H54 (cell line): ENCODE results near the gene LRRK2.

Source experiments
- DNase-seq: peaks from one replicate; pipeline ENCODE4 v3.0.0; 2011; ENCODE audit warnings: low spot score, mixed read lengths; ENCODE audit not compliant: insufficient read length
- FAIRE-seq: peaks from 3 replicates; lab custom pipeline; 2011; peaks lifted over from hg19 to GRCh38; lab: Jason Lieb, UNC
- POLR2A ChIP-seq: IDR thresholded peaks from 2 replicates; pipeline ENCODE4 v1.6.1; 2011; ENCODE audit warnings: low read depth, mild to moderate bottlenecking, low read length

Gene LRRK2

GRCh38 chr12:40298341-40298740 lies 73.5 kb downstream of the LRRK2 start:
- FAIRE-seq = no peak

DNA sequence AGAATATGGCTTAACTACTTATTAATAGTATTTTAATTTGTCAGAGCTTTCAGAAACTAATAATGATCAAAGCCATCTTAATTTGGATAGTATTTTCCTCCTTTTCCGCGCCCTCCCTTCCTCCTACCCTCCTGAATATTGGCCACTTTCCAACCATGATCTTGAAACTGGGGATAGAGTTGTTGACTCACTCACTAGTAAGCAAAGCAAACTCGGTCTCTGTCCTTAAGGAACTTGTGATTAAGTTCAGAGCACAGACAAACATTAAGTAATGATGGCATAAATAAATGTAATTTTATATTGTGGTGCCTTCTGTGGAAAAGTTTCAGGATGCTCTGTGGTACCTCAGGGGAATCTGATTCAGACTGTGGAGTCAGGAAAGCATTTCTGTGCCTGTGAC lies 75.7 kb downstream of the LRRK2 start:
- peak; percentile 27 for FAIRE-seq
- no peak for TF ChIP-seq POLR2A
- DNase-seq = no peak

More at GRCh38 chr12:40298341-40298740, 73.5 kb downstream of the LRRK2 start:
- no peak for DNase-seq
- TF ChIP-seq POLR2A = no peak

GRCh38 chr12:40309001-40309400 lies 84.2 kb downstream of the LRRK2 start:
- TF ChIP-seq POLR2A = no peak
- DNase-seq (no peak), FAIRE-seq (no peak)

- TF ChIP-seq POLR2A = no peak
- FAIRE-seq = no peak
These were observed 85.4 kb downstream of the LRRK2 start for GRCh38 chr12:40310211-40310610.

GRCh38 chr12:40312196-40312595 lies 87.4 kb downstream of the LRRK2 start:
- FAIRE-seq (no peak), DNase-seq (no peak)
- TF ChIP-seq POLR2A = no peak

More at GRCh38 chr12:40310211-40310610, 85.4 kb downstream of the LRRK2 start:
- DNase-seq = no peak

DNA sequence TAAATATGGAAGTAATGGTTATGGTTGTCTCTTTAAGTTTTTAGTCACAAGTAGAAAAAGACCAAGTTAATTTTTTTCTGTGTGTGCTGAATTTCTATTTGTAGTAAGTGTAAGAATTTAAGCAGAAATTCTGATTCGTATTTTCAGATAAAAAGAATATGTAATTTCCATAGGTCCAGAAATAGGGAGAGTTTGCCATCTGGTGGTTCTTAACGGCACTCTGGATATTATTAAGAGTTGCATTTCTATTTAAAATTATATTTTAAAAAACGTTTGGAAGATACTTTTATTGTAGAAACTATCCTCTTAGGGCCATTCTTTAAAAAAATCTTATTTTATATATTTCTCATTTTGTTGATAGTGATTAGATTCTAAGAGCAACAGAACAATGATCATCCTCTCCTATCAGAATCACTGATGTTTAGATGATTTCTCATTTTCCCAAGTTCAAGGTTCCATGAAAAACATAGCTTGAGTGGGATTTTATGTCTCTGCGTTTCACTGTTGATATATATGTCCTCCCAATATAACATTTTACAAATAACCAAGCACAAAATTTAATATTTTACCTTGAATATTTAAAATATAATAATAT lies 88.3 kb downstream of the LRRK2 start:
- DNase-seq (no peak), FAIRE-seq (no peak)
- TF ChIP-seq POLR2A = no peak

GRCh38 chr12:40313928-40314327 lies 89.1 kb downstream of the LRRK2 start:
- no peak for TF ChIP-seq POLR2A
- FAIRE-seq (no peak), DNase-seq (no peak)

GRCh38 chr12:40314927-40315326 lies 90.1 kb downstream of the LRRK2 start:
- no peak for DNase-seq
- TF ChIP-seq POLR2A = no peak
- no peak for FAIRE-seq

- DNase-seq = no peak
- no peak for TF ChIP-seq POLR2A
- FAIRE-seq = no peak
These were observed 90.6 kb downstream of the LRRK2 start for GRCh38 chr12:40315375-40315774.

- no peak for FAIRE-seq
These were observed 99.5 kb downstream of the LRRK2 start for GRCh38 chr12:40324261-40324660.

DNA sequence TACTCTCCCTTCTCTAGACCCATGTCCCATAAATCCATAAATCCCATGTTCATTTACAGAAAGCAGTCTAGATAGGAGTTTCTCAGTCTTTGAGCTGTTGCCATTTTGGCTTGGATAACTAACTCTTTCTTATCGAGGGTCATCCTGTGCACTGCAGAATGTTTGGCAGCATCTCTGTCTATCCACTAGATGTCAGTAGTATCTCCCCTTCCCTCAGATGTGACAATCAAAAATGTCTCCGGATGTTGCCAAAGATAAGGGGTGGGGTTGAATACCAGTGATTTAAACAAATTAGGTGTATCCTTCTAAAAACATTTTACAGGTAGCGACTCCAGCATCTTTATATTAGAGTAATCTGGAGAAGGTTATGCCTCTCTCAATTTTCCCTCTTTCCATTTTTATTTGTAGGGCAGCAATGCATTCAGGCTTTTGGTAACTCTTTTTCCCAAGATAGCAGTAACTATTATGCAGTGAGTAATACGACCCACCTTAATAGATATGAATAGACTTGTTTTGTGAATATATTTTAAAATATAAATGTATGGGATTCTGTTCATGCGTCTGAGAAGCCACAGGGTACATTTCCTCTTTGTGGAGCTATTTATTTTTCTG lies 100.7 kb downstream of the LRRK2 start:
- TF ChIP-seq POLR2A = no peak
- FAIRE-seq (peak; percentile 95), DNase-seq (peak; percentile 13)

More at GRCh38 chr12:40324261-40324660, 99.5 kb downstream of the LRRK2 start:
- TF ChIP-seq POLR2A = no peak
- no peak for DNase-seq

DNA sequence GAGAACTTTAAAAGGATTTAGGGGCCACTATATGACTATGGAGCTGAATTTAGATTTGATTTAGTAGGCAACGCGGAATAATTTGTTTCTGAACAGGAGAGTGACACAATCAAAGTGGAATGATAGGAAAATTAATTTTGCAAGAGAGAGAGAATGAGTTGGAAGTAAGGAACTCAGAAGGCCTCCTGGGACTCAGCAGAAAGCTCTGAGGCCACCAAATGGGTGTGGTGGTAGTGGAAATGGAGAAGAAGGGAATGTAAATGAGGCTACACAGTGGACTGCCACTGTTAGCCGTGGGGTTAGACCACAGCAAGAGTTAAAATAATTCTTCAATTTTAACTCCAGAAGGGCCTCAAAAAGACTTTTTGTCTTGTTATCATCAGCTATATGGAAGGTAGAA lies 102.7 kb downstream of the LRRK2 start:
- no peak for TF ChIP-seq POLR2A
- FAIRE-seq (no peak), DNase-seq (no peak)

GRCh38 chr12:40330180-40330579 lies 105.4 kb downstream of the LRRK2 start:
- no peak for DNase-seq
- no peak for TF ChIP-seq POLR2A
- FAIRE-seq = no peak

GRCh38 chr12:40331886-40332285 lies 107.1 kb downstream of the LRRK2 start:
- no peak for TF ChIP-seq POLR2A
- DNase-seq (no peak), FAIRE-seq (no peak)

GRCh38 chr12:40335991-40336390 lies 111.2 kb downstream of the LRRK2 start:
- FAIRE-seq (no peak), DNase-seq (no peak)
- TF ChIP-seq POLR2A = no peak

DNA sequence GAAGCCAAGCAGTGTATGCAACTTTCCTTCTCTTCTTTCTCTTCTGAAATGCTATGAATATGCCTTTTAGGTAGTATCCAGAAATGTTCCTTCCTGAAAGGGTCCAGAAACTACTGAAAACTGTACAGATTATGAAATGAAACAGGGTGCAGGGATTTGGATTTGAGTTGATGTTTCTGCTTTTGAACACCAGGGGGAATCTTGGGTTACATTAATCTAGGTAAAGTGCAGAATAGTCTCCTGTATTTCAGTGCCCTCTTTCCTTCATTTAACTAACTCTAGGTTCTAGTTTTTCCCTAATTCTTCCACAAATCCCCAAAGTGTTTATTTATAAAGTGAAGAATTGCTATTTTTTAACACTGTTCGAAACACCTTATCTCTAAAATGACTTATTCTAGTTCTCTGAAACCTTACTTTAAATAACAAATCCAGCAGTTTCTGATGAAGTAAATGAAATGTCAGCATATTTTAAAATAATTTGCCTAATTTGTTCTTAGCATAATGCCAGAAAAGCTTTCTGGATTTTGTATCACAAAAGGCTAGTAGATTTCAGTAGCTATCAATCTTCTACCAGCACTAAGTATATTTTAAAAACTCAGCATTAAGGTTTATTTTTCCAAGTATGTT lies 111.9 kb downstream of the LRRK2 start:
- FAIRE-seq = peak; percentile 69

More for the DNA sequence above, 111.9 kb downstream of the LRRK2 start:
- DNase-seq = no peak
- TF ChIP-seq POLR2A = no peak
